ENCODE measurements around the gene UNC13C.

UNC13C gene

DNA sequence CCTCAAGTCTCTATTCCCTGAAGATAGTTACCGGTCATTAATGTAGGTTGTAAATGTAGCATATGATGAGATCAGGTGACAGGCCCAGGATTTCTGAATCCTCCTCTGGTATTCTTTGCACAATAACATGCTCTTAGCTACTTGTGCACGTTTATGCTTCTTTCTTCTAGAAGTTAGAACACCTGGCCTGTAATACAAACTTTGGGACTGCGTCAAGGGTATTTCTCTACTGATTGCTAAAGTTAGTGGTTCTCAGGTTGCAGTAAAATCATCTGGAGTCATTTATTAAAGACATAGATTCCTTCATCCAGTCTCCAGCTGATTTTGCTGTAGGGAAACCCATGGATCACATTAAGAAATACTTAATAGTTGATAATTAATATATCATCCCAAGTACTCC is 48.0 kb downstream of the UNC13C start:
- no peak for DNase-seq

DNA sequence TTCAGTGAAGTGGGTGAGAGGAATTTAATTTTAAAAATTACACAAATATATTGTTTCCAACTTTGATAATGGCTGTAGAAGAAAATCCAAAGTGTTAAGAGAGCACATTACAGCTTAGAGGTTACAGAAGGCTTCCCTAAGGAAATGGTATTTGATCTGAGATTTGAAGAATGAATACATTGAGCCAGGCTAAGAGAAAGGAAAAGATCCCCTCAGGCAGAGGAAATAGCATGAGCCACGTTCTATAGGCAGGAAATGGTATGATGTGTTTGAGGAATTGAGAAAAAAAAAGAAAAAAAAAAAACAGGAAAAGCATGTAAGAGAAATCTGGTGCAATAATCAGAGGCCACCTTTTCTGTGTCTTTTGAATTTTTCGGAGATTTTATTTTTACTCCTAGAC is 48.6 kb downstream of the UNC13C start:
- no peak for DNase-seq

DNA sequence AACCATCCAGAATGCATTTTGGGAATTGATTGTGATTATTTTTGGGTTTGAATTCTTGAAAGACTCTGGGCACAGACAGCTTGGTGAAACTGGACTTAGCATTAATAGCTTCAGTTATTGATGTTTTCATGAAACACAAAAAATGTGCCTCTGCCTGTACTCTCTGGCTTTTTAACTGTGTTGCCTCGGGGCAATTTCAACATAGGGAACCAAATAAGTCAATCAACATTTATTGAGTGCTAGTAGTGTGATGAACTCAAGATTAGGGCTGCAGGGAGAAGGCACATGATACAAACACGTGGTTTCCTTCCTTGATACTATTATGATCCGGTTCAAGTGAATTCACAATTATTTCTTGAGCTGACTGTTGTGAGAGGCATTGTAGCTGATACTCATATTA is 50.8 kb downstream of the UNC13C start:
- no peak for DNase-seq

DNA sequence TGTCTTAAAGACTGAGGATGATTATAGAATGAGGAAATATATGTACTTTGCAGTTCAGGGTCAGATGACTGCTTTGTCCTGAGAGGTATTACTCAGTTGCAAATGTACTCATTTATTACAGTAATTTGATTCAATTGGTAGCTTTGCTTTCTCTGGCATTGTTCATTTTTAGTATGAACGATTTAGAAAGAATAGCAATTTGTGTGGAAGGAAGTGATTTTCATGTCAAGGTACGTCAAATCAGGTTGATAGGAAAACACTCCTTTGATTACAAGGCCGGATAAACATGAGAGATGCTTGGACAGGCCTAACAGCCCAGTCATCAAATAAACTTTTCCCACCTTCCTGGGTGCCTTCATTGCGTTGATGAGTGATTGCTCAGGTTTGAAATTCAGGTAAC is 53.8 kb downstream of the UNC13C start:
- DNase-seq = no peak

- no peak for DNase-seq
Observed at GRCh38 chr15:54033356-54033860, 55.2 kb downstream of the UNC13C start.

DNA sequence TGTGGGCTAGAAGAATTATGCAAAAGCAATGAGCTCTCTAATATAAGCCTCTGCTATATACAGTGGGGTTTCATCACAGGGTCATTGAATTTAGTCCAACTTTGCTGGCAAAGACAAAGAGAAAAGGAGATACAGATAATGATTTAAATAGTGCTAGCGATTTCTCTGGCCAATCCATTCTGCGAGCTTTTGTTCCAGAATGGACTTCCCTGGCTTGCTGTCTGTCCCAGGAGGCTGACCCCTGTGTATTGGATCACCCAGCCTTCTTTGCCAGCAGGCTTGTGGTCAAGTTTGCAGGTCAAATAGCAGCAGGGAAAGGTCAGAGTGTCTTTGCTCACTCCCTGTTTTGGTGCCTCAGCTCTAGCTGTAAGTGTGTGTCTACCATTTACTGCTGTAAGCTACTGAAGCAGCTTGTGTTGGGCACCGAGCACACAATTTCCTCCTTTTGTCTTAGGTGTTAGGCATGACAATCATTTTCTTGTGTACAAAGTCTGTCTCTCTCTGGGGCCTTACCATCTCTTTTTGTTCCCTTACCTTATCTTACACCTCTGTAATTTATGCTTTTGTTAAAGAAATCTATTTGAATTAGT is 55.7 kb downstream of the UNC13C start:
- no peak for DNase-seq

- no peak for DNase-seq
Observed at GRCh38 chr15:54035616-54036015, 57.4 kb downstream of the UNC13C start.

GRCh38 chr15:54045397-54045796 is 67.2 kb downstream of the UNC13C start:
- DNase-seq = no peak

- no peak for DNase-seq
Observed at GRCh38 chr15:54046093-54046492, 67.9 kb downstream of the UNC13C start.

GRCh38 chr15:54064365-54064764 is 86.1 kb downstream of the UNC13C start:
- DNase-seq = no peak

DNA sequence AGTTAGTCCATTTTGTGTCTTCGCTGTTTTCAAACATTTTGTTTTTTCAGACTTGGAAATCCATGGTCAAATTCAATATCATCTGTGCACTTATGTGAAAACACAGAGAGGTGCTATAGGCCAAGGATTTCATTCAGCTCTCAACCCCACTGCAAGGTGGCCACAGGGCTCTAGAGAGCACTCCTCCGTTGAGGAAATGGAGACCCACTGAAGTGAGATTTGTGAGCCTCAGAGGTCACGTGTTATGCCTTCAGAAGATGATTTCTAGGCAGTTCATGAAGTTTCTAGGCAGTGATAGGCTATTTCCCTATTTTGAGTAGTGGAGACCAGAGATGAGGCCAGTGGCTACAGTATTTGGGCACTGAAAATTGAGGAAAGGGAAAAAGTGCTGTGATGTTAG is 88.2 kb downstream of the UNC13C start:
- no peak for DNase-seq

DNA sequence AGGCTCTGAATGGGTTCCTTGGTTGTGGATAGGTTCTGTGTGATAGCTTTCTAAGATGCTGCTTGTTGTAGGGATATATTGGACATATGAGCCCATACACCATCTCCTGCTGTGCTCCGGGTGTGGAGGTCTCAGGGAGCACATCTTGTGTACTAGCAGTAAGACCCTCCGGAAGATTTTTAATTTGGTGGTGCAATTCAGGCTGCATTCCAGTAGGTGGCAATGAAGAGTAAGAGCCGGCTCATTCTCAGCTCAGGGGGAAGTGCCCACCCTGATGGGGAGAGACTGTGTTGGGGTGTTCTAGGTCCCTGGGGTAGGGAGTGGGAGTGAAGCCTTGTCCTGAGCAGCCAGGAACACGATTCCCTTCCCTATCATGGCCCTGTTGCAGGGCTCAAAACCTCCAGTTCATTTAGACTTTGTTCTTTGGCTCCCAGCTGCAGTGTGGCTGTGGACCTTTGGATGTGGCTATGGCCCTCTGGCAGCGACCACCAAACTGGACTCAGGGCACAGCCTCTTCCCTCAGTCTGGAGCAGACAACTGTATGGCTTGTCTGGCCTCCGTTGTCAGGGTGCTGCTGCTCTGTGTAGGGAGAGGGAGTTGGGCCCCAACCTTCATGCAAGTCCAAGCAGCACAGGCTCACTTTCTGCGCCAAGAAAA is 104.7 kb downstream of the UNC13C start:
- DNase-seq = no peak

DNA sequence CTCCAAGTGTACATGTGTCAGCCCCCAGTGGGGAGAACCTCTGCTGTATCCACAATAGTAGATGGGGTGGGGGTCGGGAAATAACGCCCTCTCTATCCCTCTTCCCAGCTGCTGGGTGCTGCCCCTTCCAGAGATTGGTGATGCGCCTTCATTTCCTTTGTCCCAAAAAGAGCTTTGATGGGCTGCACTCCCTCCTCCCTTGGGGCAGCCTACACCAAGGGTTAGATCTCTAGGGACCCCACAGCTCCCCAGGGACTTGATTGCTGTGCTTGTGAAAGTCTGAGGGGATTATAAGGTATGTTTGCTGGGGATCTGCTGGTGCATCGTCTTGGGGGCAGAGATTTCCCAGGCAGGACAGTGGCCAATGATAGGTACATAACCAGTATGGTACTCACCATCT is 105.3 kb downstream of the UNC13C start:
- no peak for DNase-seq

DNA sequence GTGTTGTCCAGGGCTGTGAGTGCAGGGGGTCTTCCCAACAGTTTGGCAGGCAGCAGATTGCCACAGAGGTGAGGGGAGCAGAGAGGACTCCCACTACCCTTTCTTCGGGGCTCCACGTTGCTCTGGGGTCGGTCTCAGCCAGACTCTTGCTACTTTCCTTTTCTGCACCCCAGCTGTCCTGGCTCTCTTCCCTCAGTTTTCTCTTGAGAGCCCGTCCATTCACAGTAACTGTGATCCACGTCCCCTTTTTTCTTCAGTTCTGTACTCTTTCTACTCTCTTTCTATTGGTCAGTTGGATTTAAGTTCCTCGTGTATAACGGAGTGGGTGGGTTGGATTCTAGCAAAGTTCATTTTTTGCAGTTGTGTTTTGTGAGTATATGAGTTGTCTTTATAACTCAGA is 105.8 kb downstream of the UNC13C start:
- no peak for DNase-seq

GRCh38 chr15:54088837-54089236 is 110.6 kb downstream of the UNC13C start:
- no peak for DNase-seq

- peak; percentile 22 to 69 for DNase-seq
Observed at GRCh38 chr15:54089776-54090175, 111.5 kb downstream of the UNC13C start.

DNA sequence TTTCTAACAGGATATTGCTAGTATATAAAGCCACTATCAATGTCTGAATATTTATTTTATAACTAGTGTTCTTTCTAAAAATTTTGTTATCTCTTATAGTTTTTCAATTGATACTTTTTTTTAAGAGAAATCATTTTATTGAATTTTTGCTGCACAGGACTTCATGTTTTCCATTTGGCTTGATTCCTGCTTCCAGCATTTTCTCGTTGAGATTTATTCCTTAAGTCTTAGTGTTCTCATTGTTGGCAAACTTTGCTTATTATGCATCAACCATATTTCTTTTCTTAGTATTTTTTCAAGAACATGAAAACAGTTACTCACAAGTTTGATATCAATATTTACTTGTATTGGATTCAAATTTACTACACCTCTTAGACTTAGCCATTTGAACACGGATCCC is 113.4 kb downstream of the UNC13C start:
- no peak for DNase-seq

DNA sequence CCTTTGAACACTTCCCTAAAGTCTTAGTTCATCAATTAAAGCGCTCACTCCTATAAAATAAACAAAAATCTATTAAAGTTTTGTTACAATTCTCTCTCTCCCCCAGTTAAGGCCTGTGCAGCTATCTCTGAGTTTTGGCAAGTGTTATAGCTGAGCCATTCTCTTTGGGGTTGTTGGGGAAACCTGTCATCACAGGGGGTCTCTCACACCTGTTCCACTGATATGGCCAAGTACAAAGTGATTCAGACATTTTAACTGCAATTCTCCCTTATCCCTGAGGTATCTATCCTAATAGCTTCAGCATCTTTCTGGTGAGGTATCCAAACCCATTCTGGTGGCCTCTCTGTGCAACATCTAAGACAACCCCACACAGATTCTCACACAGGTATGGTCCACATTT is 116.4 kb downstream of the UNC13C start:
- DNase-seq = no peak

DNA sequence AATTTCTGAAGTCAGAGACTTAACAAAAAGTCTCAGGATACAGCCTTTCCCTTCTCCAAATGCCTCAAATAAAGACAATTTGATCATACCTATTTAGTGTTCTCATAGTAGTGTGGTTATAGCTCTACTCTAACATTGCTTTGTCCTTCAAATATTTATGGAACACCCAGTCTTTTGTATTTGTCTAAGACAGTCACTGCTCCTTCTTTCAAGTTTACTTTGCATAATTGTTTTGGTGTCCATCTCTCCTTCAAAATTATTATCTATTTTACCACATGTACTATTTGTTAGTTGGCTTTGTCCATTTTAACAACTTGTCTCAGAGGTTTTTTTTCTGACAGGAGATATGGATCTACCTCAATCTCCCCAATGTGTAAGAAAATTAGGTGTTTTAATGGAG is 118.8 kb downstream of the UNC13C start:
- DNase-seq = no peak

- no peak for DNase-seq
Observed at GRCh38 chr15:54099010-54099409, 120.8 kb downstream of the UNC13C start.

- no peak for DNase-seq
Observed at GRCh38 chr15:54101664-54102270, 123.5 kb downstream of the UNC13C start.

- no peak for DNase-seq
Observed at GRCh38 chr15:54102704-54103103, 124.5 kb downstream of the UNC13C start.

- no peak for DNase-seq
Observed at GRCh38 chr15:54109014-54109413, 130.8 kb downstream of the UNC13C start.

DNA sequence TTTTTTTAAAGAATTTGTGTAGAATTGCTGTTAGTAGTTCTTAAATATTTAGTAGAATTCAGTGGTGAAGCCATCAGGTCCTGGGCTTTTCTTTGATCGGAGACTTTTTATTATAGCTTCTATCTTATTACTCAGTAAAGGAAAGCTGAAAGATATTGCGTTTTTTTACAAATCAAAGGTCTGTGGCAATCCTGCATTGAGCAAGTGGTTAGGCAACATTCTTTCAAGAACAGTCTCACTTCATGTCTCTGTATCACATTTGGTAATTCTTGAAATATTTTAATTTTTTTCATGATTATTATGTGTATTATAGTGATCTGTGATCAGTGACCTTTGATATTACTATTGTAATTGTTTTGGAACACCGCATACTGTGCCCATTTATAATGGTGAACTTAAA is 140.8 kb downstream of the UNC13C start:
- no peak for DNase-seq
